Skin epidermis (tissue), 12 donors: Measurements from ENCODE around the gene TMEM109.

Experiments used
- H3K27ac ChIP-seq, 21 experiments: fragments of 200-600 bp; sonication (generic) in 11 of 21; one replicate each; pipeline ENCODE4 v1.5.0; 2020; ENCODE audit warnings: mild to moderate bottlenecking in 3 of 21, inconsistent platforms in 2 of 21, moderate library complexity in 2 of 21
- H3K4me3 ChIP-seq, 7 experiments: fragments of 200-600 bp; sonication (generic) in 2 of 7; one replicate each; pipeline ENCODE4 v1.5.0; 2020; ENCODE audit warnings: inconsistent platforms in 2 of 7, mild to moderate bottlenecking in 2 of 7, moderate library complexity in 1 of 7

The TMEM109 gene

DNA sequence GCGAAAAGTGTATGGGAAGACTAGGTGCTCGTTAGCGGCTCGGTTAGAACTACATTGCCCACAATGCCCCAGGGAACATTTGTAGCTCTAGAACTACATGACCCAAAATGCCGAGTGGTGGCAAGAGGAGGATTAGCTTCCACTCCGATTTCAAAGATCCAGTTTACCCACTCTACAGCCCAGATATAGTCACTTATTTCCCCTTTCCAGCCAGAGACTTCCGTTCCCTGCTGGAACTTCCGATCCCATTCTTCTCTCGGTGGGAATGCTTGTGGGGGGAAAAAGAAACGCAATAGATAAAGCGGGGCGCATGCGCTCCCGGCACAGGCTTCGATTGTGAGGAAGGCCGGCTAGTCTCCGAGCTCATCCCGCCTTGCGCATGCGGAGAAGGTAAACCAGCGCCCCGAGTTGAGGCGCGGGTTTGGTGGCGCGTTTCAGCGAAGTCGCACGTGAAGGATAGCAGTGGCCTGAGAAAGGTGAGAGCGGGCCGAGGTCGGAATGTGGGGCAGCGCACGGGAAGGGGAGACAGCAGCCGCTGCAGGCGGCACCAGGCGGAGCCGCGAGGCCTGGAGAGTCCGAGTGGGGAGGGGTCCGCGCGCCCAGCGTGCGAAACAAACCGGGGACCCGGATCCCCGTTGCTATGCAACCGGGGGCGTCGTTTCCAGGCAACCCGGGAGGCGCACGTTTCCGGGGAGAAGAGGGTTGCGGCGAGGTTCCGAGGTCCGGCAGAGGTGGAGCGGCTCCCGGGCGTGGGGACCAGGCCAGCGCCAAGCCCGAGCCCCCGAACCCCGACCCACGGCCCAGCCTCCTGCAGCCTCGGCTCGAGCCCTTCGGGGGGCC lies at the start of gene TMEM109:
Gene TMEM109 (plus strand): TSS at position 366 of the 840 bp plus-strand sequence. CDS start 5,536 bp downstream, outside the sequence.
- H3K4me3 ChIP-seq, result peak within 1 kb of the TSS; percentile 63 to 82 (median 75)
- peak within 1 kb of the TSS; percentile 77 to 98 (median 93) for H3K27ac ChIP-seq

DNA sequence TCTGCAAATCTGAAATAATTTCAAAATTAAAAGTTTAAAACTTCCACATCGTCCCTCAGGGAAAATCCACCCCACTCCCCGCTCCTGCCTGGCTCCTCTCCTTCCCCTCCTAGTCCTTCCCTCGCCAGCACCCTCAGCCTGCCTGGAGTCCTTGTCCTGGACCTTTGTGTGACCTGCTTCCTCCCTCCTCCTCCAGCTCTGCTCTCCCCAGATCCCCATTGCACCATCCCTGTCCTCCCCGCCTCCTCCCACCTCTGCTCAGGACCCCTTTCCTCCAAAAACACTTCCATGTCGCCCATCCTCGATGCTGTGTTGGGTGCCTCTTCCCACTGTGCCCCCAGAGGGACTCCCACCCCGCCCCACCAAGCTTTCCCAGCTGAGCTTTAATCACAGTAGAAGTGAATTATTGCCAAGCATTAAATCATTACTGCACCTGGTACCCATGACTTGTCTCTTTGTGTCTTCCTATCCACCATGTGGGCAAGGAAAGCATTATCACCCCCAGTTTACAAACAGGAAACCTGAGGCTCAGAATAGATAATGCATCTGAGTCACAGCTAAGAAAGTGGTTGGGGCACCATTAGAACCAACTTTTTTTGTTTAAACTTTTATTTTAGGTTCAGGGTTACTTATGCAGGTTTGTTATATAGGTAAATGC lies 49.0 kb upstream of the TMEM109 start:
- Histone ChIP-seq H3K27ac (no peak overlapping the region), H3K4me3 (no peak overlapping the region)

DNA sequence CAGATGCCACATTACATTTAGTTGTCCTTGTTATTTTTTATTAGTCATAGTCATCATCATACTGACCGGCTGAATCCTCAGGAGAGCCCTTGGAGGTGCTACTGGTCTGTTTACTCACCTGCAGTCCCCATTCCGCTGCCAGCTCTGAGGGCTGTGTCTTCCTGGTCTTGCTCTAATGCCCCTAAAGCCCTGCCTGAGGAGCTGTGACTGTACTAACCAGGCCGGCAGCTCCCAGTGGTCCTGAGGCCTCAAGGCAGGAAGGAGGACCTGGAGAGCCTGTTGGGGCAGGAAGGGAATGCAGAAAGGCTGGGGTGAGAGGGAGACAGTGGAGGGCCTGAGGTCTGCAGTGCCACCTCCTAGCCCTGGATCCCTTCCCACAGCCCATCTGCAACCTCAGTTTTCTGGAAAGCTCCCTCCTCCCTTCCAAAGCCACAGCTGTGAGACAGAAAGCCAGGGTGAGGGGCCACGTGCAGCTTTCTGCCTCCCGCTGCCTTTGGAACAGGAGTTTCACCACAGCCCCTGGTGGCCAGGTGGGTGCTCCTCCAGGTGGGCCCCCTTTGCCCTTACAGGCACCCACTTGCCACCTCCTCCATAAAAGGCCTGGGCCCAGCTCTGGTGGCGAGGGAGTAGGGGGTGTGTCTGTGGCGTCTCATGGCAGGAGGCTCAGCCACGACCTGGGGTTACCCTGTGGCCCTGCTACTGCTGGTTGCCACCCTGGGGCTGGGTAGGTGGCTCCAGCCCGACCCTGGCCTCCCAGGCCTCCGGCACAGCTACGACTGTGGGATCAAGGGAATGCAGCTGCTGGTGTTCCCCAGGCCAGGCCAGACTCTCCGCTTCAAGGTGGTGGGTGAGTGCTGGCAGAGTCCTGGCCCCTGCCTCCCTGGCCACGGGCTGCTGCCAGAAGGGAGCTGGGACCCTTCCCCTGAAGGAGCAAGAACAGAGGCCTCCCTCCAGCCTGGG lies 46.8 kb upstream of the TMEM109 start, which contains the start of gene ZP1:
Gene ZP1 (plus strand): TSS at position 632 of the 960 bp plus-strand sequence. CDS start 20 bp downstream, at position 652.
- no peak within 1 kb of the TSS for H3K27ac ChIP-seq
- H3K4me3 ChIP-seq, result no peak within 1 kb of the TSS

- Histone ChIP-seq H3K27ac (no peak overlapping the region), H3K4me3 (no peak overlapping the region)
Observed at GRCh38 chr11:60867871-60868681, 45.9 kb upstream of the TMEM109 start.

GRCh38 chr11:60868682-60869450 lies 45.1 kb upstream of the TMEM109 start:
- no peak overlapping the region for H3K27ac ChIP-seq

DNA sequence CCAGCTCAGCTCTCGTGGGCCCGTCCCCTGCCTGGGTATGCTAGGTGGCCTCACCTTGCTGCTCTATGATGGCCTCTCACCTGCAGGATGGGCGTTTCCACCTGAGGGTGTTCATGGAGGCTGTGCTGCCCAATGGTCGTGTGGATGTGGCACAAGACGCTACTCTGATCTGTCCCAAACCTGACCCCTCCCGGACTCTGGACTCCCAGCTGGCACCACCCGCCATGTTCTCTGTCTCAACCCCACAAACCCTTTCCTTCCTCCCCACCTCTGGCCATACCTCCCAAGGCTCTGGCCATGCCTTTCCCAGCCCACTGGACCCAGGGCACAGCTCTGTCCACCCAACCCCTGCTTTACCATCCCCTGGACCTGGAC lies 44.5 kb upstream of the TMEM109 start:
- Histone ChIP-seq H3K27ac (no peak overlapping the region), H3K4me3 (no peak overlapping the region)

More at GRCh38 chr11:60868682-60869450, 45.1 kb upstream of the TMEM109 start:
- no peak overlapping the region for H3K4me3 ChIP-seq

GRCh38 chr11:60870276-60870675 lies 43.7 kb upstream of the TMEM109 start:
- Histone ChIP-seq H3K27ac (no peak overlapping the region), H3K4me3 (no peak overlapping the region)

- Histone ChIP-seq H3K27ac (no peak overlapping the region), H3K4me3 (no peak overlapping the region)
Observed at GRCh38 chr11:60870733-60871377, 43.1 kb upstream of the TMEM109 start.

- Histone ChIP-seq H3K27ac (no peak overlapping the region), H3K4me3 (no peak overlapping the region)
Observed at GRCh38 chr11:60871378-60872061, 42.4 kb upstream of the TMEM109 start.

DNA sequence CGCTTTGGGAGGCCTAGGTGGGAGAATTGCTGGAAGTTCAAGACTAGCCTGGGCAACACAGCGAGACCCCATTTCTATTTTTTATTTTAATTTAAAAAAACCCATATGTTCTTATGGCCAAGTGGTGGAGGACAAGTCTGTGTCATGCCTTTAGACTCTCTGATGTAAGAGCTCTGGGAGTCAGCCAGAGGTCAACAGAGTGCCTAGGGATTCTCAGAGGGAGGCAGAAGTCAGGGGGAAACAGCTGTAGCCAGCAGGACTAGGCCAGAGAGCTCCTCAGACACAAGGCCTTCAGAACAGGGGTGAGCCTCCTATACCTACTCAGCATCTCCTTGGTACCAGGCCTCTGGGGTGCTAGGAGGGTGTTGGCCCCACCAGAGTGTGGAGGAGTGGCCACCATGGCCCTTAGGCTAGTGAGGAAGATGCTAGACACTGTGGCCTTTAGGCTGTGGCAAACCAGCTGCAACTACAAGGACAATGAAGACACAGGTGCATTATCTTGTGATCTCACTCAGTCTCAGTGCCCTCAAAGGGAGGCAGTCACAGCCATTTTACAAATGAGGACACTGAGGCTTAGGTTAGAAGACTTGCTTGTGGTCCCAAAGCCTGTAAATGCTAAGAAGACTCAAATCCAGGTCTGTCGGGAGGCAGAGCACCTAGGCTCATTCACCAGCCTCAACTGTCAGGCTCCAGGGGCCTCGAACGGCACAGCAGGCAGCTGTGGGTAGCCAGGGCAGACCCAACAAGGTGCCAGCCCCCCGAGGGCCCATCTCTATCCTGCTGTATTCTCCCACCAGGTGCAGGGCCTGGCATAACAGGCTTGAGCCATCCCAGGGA lies 41.6 kb upstream of the TMEM109 start:
- peak overlapping the region in 1 of 21 experiments; percentile 42 for H3K27ac ChIP-seq

GRCh38 chr11:60872961-60873524 lies 40.9 kb upstream of the TMEM109 start:
- Histone ChIP-seq H3K4me3 (no peak overlapping the region), H3K27ac (peak overlapping the region in 1 of 21 experiments; percentile 42)

More for the DNA sequence above, 41.6 kb upstream of the TMEM109 start:
- H3K4me3 ChIP-seq, result no peak overlapping the region

- no peak overlapping the region for H3K27ac ChIP-seq
- H3K4me3 ChIP-seq, result no peak overlapping the region
Observed at GRCh38 chr11:60873533-60873932, 40.4 kb upstream of the TMEM109 start.

GRCh38 chr11:60874421-60875365 lies 39.3 kb upstream of the TMEM109 start:
- Histone ChIP-seq H3K4me3 (no peak overlapping the region), H3K27ac (no peak overlapping the region)

- H3K4me3 ChIP-seq, result no peak overlapping the region
- no peak overlapping the region for H3K27ac ChIP-seq
Observed at GRCh38 chr11:60875366-60876167, 38.4 kb upstream of the TMEM109 start.
